GM12892 (cell line): ENCODE results near the gene PGA4.
"Not testable (repeated sequence)": the region's sequence is repeated elsewhere in the genome, so short reads cannot be mapped to it uniquely, and the experiment has no call there.

Experiments used
- DNase-seq: peaks from one replicate; pipeline ENCODE4 v3.0.0; 2011; ENCODE audit not compliant: insufficient read length
- FAIRE-seq: peaks from 2 replicates; lab custom pipeline; 2011; peaks lifted over from hg19 to GRCh38; lab: Jason Lieb, UNC
- POLR2A ChIP-seq: IDR thresholded peaks from 2 replicates; pipeline ENCODE4 v1.6.1; 2011; ENCODE audit warnings: low read depth, low read length, control low read depth
- POLR2AphosphoS5 ChIP-seq: IDR thresholded peaks from 2 replicates; pipeline ENCODE4 v1.6.1; 2011; ENCODE audit warnings: low read depth, low read length, control low read depth
- TAF1 ChIP-seq: IDR thresholded peaks from 2 replicates; pipeline ENCODE4 v1.6.1; 2011; ENCODE audit warnings: low read depth, mild to moderate bottlenecking, control low read depth, low read length, borderline replicate concordance

Gene PGA4

GRCh38 chr11:61193596-61193995 is 28.6 kb upstream of the PGA4 start:
- FAIRE-seq = no peak
- no peak for DNase-seq
- TF ChIP-seq TAF1 (no peak), POLR2A (no peak), POLR2AphosphoS5 (no peak)

- TF ChIP-seq POLR2A = no peak
- TF ChIP-seq TAF1 = no peak
- no peak for TF ChIP-seq POLR2AphosphoS5
- FAIRE-seq = no peak
- no peak for DNase-seq
Measured at GRCh38 chr11:61194169-61194671, 27.9 kb upstream of the PGA4 start.

- DNase-seq (no peak), FAIRE-seq (no peak)
- TF ChIP-seq POLR2AphosphoS5 = no peak
- TF ChIP-seq TAF1 = no peak
- no peak for TF ChIP-seq POLR2A
Measured at GRCh38 chr11:61194981-61195695, 27.0 kb upstream of the PGA4 start.

GRCh38 chr11:61195719-61196118 is 26.4 kb upstream of the PGA4 start:
- TF ChIP-seq TAF1 = no peak
- TF ChIP-seq POLR2AphosphoS5 = no peak
- TF ChIP-seq POLR2A = no peak
- FAIRE-seq (no peak), DNase-seq (no peak)

GRCh38 chr11:61198361-61198760 is 23.8 kb upstream of the PGA4 start:
- FAIRE-seq = no peak
- TF ChIP-seq TAF1 (no peak), POLR2A (no peak), POLR2AphosphoS5 (no peak)
- no peak for DNase-seq

- no peak for TF ChIP-seq POLR2AphosphoS5
- DNase-seq (no peak), FAIRE-seq (no peak)
Measured at GRCh38 chr11:61198948-61199523, 23.1 kb upstream of the PGA4 start.

- no peak for TF ChIP-seq POLR2A
- DNase-seq (no peak), FAIRE-seq (no peak)
Measured at GRCh38 chr11:61201476-61201875, 20.7 kb upstream of the PGA4 start.

GRCh38 chr11:61202950-61203746 is 19.0 kb upstream of the PGA4 start, which contains the start of gene PGA3:
TSS of gene PGA3 (plus strand) at chr11:61203515. CDS start at chr11:61203565, 50 bp downstream.
- not testable (repeated sequence) for DNase-seq, FAIRE-seq

- not testable (repeated sequence) for FAIRE-seq, DNase-seq
Measured at GRCh38 chr11:61203873-61204272, 18.3 kb upstream of the PGA4 start.

- DNase-seq, FAIRE-seq: not testable (repeated sequence)
Measured at GRCh38 chr11:61204502-61205059, 17.6 kb upstream of the PGA4 start.

- not testable (repeated sequence) for DNase-seq, FAIRE-seq
Measured at GRCh38 chr11:61207636-61208310, 14.4 kb upstream of the PGA4 start.

GRCh38 chr11:61210629-61211028 is 11.5 kb upstream of the PGA4 start:
- not testable (repeated sequence) for DNase-seq, FAIRE-seq

GRCh38 chr11:61211327-61211952 is 10.7 kb upstream of the PGA4 start:
- FAIRE-seq, DNase-seq: not testable (repeated sequence)

- FAIRE-seq, DNase-seq: not testable (repeated sequence)
Measured at GRCh38 chr11:61212202-61212601, 9.9 kb upstream of the PGA4 start.

GRCh38 chr11:61213711-61214324 is 8.3 kb upstream of the PGA4 start:
- FAIRE-seq, DNase-seq: not testable (repeated sequence)

GRCh38 chr11:61218306-61218705 is 3.8 kb upstream of the PGA4 start:
- not testable (repeated sequence) for DNase-seq
- FAIRE-seq = peak; percentile 40
